Measurements from ENCODE around the gene MAL. TPM values are rescaled to one million over a fixed set of nuclear protein-coding genes. Genes with fewer than 3 reads are reported as not detected.

The MAL gene
- total and polyA plus RNA-seq, 2 experiments from 2014 or later, result 0.24 to 0.31 TPM

DNA sequence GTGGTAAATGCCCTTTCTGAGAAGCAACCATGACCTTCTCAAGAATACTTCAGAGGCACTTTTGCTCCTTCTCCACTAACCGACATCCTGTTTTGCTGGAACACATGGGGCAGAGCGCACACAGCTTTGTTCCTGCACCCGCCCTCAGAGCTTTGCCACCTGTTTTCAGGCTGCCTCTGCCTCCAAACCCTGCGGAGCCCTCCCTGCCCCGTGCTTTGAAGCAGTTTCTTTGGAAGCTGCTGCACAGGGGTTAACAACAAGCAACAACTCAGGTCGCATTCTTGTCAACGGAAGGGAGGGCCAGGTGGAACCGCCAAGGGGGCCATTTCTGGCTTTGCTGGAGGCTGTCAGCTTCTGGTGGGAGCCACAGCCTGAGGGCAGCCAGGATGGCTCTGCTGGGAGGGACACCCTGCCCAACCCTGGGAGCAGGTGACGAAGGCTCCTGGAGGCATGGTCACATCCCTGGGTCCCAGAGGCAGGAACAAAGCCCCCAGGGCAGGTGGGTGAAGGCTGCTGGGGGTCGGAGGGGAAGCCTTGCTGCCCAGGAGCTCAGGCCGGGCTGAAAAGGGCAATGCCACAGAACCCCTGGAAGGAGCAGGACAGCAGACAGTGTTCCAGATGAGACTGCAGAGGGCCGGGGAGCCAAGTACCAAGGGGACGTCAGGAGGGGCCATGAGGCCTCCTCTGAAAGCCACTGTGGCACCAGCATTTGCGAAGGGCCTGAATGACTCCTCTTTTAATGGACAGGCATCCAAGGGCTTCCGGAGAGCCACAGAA, 49.3 kb downstream of the MAL start:
- Histone ChIP-seq H3F3A (replicated peaks; ENCODE audit: low read depth) (no peaks in the 10 kb centered on the region), H3K27ac (ENCODE audit: low read depth) (no peak overlapping the region), H2AFZ (no peak overlapping the region), H4K20me1 (replicated peaks; ENCODE audit: insufficient read depth) (no peaks in the 10 kb centered on the region; the same call in 1 of the 2 replicates), H3K4me1 (ENCODE audit: insufficient read depth) (peaks cover 16% of the 10 kb centered on the region; the same call in 1 of the 2 replicates), H3K79me2 (replicated peaks; ENCODE audit: insufficient read depth) (no peaks in the 10 kb centered on the region), H3K36me3 (ENCODE audit: insufficient read depth) (no peaks in the 10 kb centered on the region), H3K27me3 (ENCODE audit: insufficient read depth) (peaks cover 23% of the 10 kb centered on the region; the same call in 1 of the 2 replicates), H3K4me2 (no peak overlapping the region), H3K9me2 (ENCODE audit: insufficient read depth) (no peaks in the 10 kb centered on the region), H3K4me3 (no peak overlapping the region)
- ATAC-seq (no peak), DNase-seq (ENCODE audit: low spot score) (no peak)
- Mint-ChIP-seq H3K27ac (no peak overlapping the region), H3K9me3 (no peaks in the 10 kb centered on the region), H3K27me3 (ENCODE audit: insufficient read depth, low read depth, poor library complexity) (peaks cover 14% of the 10 kb centered on the region), H3K4me1 (peaks cover 21% of the 10 kb centered on the region), H3K36me3 (ENCODE audit: low read depth) (no peaks in the 10 kb centered on the region), H3K4me3 (no peak overlapping the region)
- TF ChIP-seq STAT1 (IDR thresholded peaks at IDR 0.05; ENCODE audit: unreplicated experiment), result no peak
- TF ChIP-seq, protein P1, sequence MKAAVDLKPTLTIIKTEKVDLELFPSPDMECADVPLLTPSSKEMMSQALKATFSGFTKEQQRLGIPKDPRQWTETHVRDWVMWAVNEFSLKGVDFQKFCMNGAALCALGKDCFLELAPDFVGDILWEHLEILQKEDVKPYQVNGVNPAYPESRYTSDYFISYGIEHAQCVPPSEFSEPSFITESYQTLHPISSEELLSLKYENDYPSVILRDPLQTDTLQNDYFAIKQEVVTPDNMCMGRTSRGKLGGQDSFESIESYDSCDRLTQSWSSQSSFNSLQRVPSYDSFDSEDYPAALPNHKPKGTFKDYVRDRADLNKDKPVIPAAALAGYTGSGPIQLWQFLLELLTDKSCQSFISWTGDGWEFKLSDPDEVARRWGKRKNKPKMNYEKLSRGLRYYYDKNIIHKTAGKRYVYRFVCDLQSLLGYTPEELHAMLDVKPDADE (IDR thresholded peaks at IDR 0.05), result no peak
- TF ChIP-seq ZNF114 (CRISPR knock-in tag; IDR thresholded peaks at IDR 0.05), result no peak
- TF ChIP-seq CREB1 (CRISPR knock-in tag; IDR thresholded peaks at IDR 0.05; ENCODE audit: low read depth), result no peak
- TF ChIP-seq, protein P2, sequence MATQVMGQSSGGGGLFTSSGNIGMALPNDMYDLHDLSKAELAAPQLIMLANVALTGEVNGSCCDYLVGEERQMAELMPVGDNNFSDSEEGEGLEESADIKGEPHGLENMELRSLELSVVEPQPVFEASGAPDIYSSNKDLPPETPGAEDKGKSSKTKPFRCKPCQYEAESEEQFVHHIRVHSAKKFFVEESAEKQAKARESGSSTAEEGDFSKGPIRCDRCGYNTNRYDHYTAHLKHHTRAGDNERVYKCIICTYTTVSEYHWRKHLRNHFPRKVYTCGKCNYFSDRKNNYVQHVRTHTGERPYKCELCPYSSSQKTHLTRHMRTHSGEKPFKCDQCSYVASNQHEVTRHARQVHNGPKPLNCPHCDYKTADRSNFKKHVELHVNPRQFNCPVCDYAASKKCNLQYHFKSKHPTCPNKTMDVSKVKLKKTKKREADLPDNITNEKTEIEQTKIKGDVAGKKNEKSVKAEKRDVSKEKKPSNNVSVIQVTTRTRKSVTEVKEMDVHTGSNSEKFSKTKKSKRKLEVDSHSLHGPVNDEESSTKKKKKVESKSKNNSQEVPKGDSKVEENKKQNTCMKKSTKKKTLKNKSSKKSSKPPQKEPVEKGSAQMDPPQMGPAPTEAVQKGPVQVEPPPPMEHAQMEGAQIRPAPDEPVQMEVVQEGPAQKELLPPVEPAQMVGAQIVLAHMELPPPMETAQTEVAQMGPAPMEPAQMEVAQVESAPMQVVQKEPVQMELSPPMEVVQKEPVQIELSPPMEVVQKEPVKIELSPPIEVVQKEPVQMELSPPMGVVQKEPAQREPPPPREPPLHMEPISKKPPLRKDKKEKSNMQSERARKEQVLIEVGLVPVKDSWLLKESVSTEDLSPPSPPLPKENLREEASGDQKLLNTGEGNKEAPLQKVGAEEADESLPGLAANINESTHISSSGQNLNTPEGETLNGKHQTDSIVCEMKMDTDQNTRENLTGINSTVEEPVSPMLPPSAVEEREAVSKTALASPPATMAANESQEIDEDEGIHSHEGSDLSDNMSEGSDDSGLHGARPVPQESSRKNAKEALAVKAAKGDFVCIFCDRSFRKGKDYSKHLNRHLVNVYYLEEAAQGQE (IDR thresholded peaks at IDR 0.05; ENCODE audit: unreplicated experiment), result no peak
- no peak for TF ChIP-seq NANOG (IDR thresholded peaks at IDR 0.05; ENCODE audit: borderline replicate concordance)
- no peak for TF ChIP-seq JUNB (IDR thresholded peaks at IDR 0.05; ENCODE audit: unreplicated experiment)
- TF ChIP-seq EZH2 (IDR thresholded peaks at IDR 0.05; ENCODE audit: low read depth, unreplicated experiment), result no peak
- no peak for TF ChIP-seq POLR2AphosphoS5 (IDR thresholded peaks at IDR 0.05; ENCODE audit: low read depth)
- TF ChIP-seq, protein P3, sequence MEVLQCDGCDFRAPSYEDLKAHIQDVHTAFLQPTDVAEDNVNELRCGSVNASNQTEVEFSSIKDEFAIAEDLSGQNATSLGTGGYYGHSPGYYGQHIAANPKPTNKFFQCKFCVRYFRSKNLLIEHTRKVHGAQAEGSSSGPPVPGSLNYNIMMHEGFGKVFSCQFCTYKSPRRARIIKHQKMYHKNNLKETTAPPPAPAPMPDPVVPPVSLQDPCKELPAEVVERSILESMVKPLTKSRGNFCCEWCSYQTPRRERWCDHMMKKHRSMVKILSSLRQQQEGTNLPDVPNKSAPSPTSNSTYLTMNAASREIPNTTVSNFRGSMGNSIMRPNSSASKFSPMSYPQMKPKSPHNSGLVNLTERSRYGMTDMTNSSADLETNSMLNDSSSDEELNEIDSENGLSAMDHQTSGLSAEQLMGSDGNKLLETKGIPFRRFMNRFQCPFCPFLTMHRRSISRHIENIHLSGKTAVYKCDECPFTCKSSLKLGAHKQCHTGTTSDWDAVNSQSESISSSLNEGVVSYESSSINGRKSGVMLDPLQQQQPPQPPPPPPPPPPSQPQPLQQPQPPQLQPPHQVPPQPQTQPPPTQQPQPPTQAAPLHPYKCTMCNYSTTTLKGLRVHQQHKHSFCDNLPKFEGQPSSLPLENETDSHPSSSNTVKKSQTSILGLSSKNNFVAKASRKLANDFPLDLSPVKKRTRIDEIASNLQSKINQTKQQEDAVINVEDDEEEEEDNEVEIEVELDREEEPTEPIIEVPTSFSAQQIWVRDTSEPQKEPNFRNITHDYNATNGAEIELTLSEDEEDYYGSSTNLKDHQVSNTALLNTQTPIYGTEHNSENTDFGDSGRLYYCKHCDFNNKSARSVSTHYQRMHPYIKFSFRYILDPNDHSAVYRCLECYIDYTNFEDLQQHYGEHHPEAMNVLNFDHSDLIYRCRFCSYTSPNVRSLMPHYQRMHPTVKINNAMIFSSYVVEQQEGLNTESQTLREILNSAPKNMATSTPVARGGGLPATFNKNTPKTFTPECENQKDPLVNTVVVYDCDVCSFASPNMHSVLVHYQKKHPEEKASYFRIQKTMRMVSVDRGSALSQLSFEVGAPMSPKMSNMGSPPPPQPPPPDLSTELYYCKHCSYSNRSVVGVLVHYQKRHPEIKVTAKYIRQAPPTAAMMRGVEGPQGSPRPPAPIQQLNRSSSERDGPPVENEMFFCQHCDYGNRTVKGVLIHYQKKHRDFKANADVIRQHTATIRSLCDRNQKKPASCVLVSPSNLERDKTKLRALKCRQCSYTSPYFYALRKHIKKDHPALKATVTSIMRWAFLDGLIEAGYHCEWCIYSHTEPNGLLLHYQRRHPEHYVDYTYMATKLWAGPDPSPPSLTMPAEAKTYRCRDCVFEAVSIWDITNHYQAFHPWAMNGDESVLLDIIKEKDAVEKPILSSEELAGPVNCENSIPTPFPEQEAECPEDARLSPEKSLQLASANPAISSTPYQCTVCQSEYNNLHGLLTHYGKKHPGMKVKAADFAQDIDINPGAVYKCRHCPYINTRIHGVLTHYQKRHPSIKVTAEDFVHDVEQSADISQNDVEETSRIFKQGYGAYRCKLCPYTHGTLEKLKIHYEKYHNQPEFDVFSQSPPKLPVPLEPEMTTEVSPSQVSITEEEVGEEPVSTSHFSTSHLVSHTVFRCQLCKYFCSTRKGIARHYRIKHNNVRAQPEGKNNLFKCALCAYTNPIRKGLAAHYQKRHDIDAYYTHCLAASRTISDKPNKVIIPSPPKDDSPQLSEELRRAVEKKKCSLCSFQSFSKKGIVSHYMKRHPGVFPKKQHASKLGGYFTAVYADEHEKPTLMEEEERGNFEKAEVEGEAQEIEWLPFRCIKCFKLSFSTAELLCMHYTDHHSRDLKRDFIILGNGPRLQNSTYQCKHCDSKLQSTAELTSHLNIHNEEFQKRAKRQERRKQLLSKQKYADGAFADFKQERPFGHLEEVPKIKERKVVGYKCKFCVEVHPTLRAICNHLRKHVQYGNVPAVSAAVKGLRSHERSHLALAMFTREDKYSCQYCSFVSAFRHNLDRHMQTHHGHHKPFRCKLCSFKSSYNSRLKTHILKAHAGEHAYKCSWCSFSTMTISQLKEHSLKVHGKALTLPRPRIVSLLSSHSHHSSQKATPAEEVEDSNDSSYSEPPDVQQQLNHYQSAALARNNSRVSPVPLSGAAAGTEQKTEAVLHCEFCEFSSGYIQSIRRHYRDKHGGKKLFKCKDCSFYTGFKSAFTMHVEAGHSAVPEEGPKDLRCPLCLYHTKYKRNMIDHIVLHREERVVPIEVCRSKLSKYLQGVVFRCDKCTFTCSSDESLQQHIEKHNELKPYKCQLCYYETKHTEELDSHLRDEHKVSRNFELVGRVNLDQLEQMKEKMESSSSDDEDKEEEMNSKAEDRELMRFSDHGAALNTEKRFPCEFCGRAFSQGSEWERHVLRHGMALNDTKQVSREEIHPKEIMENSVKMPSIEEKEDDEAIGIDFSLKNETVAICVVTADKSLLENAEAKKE (CRISPR knock-in tag; IDR thresholded peaks at IDR 0.05), result no peak
- no peak for TF ChIP-seq EZH2phosphoT487 (IDR thresholded peaks at IDR 0.05; ENCODE audit: unreplicated experiment)
- TF ChIP-seq ZNF331 (CRISPR knock-in tag; IDR thresholded peaks at IDR 0.05; ENCODE audit: low read depth), result no peak
- TF ChIP-seq, protein P4, sequence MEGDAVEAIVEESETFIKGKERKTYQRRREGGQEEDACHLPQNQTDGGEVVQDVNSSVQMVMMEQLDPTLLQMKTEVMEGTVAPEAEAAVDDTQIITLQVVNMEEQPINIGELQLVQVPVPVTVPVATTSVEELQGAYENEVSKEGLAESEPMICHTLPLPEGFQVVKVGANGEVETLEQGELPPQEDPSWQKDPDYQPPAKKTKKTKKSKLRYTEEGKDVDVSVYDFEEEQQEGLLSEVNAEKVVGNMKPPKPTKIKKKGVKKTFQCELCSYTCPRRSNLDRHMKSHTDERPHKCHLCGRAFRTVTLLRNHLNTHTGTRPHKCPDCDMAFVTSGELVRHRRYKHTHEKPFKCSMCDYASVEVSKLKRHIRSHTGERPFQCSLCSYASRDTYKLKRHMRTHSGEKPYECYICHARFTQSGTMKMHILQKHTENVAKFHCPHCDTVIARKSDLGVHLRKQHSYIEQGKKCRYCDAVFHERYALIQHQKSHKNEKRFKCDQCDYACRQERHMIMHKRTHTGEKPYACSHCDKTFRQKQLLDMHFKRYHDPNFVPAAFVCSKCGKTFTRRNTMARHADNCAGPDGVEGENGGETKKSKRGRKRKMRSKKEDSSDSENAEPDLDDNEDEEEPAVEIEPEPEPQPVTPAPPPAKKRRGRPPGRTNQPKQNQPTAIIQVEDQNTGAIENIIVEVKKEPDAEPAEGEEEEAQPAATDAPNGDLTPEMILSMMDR (conservative IDR thresholded peaks at IDR 0.05; ENCODE audit: low read depth in 2 of 2), result no peak
